Fibroblast of the aortic adventitia (primary cell): ENCODE results near the gene TRIM54. TPM values are rescaled to one million over a fixed set of nuclear protein-coding genes. Genes with fewer than 3 reads are reported as not detected.

Source experiments
- DNase-seq: peaks from one replicate; pipeline ENCODE4 v3.0.0-alpha.2; 2010; ENCODE audit warnings: low read depth
- H3K4me3 ChIP-seq: 2 replicates; pipeline ENCODE4 v1.5.1; 2011; ENCODE audit warnings: low read depth, mild to moderate bottlenecking, control low read depth, low read length, moderate library complexity
- total RNA-seq: library from RNA; depleted of rRNA; stranded (reverse); fragments of >200 nt; gene quantifications from 2 replicates; pipeline ENCODE4 v1.2.3, GENCODE V29; 2012; ENCODE audit warnings: low replicate concordance
- TF ChIP-seq, protein P1 (sequence below): IDR thresholded peaks from 2 replicates; pipeline ENCODE4 v1.5.1; 2011; ENCODE audit warnings: mild to moderate bottlenecking, low read length, control low read depth, inconsistent platforms; ENCODE audit not compliant: insufficient read depth

Gene TRIM54
- total RNA-seq, 1 donor = not detected

DNA sequence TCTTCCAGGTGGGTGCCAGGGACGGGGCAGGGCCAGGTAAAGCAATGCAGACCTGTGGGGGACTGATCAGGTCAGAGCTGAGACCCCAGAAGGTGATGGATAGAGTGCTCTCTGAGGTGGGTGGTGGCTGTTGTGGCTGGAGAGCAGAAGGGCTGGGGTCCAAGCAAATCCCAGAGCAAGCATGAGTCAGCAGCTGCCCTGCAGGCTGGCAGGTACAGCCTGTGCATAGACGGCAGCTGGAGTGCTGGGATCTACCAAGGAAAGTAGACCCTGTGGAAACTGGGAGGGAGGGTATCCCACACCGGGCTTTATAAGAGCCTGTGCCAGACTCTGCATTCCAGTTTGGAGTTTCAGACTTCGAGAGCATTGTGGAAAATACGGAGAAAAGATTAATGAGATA lies 663 bp downstream of the TRIM54 start:
- no peak overlapping the region for H3K4me3 ChIP-seq
- TF ChIP-seq, protein P1, sequence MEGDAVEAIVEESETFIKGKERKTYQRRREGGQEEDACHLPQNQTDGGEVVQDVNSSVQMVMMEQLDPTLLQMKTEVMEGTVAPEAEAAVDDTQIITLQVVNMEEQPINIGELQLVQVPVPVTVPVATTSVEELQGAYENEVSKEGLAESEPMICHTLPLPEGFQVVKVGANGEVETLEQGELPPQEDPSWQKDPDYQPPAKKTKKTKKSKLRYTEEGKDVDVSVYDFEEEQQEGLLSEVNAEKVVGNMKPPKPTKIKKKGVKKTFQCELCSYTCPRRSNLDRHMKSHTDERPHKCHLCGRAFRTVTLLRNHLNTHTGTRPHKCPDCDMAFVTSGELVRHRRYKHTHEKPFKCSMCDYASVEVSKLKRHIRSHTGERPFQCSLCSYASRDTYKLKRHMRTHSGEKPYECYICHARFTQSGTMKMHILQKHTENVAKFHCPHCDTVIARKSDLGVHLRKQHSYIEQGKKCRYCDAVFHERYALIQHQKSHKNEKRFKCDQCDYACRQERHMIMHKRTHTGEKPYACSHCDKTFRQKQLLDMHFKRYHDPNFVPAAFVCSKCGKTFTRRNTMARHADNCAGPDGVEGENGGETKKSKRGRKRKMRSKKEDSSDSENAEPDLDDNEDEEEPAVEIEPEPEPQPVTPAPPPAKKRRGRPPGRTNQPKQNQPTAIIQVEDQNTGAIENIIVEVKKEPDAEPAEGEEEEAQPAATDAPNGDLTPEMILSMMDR = no peak
- DNase-seq = no peak

DNA sequence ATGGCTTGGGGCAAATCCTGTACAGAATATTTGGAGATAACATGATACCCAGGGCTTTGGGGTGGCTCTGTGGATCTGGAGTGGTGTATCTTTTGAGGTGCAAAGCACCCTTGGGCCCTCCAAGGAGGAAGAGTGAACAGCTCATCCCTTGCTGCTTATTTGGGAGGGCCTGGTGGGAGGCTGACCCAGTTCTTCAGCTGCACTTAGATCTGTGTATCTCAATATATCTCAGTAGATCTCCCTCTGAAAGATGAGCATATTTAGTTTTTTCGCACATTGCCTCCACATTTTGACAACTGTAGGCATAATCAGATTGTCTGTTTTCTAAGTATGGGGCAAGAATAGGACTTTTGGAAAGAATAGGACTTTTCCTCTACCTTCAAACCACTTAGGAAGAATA lies 2.8 kb downstream of the TRIM54 start:
- DNase-seq = no peak
- H3K4me3 ChIP-seq = no peak overlapping the region
- TF ChIP-seq, protein P1 = no peak

DNA sequence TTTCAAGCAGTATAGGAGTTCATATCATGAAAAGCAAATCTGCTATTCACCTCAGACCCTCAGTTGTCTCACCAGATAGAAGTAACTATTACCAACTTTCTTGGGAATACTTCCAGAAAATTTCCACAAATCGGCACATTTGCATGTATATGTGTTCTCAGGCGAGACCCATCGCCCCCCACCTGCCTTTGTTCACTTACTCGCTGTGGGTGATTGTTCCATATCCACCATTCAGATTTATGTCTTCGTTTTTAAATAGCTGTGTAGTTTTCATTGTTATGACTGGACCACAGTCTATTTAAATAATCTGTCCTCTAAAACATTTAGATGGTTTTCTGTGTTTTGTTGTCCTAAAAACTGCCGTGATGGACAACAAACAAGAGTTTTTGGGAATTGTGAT lies 3.3 kb downstream of the TRIM54 start:
- TF ChIP-seq, protein P1 = no peak
- H3K4me3 ChIP-seq = no peak overlapping the region
- no peak for DNase-seq

DNA sequence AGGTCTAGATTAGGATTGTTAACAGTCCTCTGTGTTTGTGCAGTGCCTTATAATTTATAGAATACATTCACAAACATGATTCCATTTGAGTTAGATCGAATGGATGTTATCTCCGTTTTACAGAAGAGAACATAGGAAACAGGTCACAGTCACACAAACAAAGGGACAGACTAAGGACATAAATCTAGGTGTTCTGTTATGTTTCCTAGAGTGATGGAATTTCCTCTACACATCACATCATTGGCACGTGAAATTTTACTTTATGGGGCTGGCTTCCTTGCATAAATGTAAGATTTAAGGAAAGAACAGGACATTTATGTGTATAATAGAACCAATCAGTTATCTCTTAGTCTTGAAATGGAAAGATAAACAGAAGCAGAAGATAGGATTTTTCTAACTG lies 6.4 kb downstream of the TRIM54 start:
- TF ChIP-seq, protein P1 = no peak
- no peak for DNase-seq

DNA sequence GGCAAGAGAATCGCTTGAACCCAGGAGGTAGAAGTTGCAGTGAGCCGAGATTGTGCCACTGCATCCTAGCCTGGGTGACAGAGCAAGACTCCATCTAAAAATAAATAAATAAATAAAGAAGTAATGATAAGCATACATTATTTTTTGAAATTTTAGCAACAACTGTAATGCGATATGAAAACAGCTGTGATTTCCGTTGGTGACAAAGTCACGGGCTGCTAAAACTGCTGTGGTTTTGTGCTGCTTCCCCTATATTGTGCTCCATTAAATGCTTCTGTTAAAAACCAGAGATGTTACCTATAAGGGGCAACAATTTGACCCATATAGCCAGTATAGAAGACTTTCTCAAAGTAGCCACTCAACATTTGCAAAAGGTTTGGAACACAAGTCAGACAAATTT lies 8.3 kb downstream of the TRIM54 start:
- TF ChIP-seq, protein P1 = no peak
- no peak for DNase-seq
- no peak overlapping the region for H3K4me3 ChIP-seq

More for the DNA sequence above, 6.4 kb downstream of the TRIM54 start:
- H3K4me3 ChIP-seq = no peak overlapping the region

DNA sequence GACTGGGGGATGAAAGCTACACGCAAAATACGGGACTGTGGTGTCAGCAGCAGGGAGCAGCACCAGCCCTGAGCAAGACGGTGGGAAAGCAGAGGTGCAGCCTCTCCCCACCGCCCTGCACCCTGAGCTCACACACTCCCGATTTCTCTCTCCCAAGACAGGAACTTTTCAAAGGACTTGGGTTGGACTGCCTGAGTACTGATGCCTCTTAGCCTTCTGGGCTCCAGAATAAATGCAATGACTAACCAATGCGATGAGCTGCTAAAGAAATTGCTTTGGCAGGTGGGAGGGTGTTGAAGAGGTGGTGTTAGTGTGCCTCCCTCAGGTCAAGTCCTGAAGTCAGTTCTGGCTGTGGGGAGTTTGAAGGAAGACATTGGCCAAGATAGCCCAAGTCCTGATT lies 9.6 kb downstream of the TRIM54 start:
- TF ChIP-seq, protein P1 = peak; percentile 5
- H3K4me3 ChIP-seq = no peak overlapping the region
- peak; percentile 47 for DNase-seq

DNA sequence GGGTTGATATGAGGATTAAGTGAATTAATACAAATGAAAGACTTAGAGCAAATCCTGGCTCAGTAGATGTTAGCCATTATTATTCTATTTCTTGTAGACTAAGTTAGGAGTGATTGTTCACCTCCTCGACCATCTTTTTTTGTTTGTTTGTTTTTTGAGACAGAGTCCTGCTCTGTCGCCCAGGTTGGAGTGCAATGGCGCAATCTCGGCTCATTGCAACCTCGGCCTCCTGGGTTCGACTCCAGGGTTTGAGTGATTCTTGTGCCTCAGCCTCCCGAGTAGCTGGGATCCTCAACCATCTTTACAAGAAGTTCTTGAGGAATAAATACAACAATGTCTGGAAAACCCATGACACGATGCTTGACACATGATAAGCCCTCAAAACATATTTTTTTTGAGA lies 12.7 kb downstream of the TRIM54 start:
- no peak overlapping the region for H3K4me3 ChIP-seq
- TF ChIP-seq, protein P1 = no peak
- DNase-seq = no peak
